ENCODE measurements around the gene LST1. TPM values are rescaled to one million over a fixed set of nuclear protein-coding genes. Genes with fewer than 3 reads are reported as not detected.

The LST1 gene
- total RNA-seq, 1 experiment from 2014 or later: not detected

- CTCF ChIA-PET: no interaction called here
- Histone ChIP-seq H3K27ac (ENCODE audit: low read length) (no peak overlapping the region), H3K36me3 (ENCODE audit: control insufficient read depth, insufficient read depth, low read length) (no peaks in the 10 kb centered on the region), H3K27me3 (ENCODE audit: control insufficient read depth, insufficient read depth, low read length) (no peaks in the 10 kb centered on the region), H3K4me3 (ENCODE audit: low read depth in 2 of 2, low read length in 2 of 2) (no peak overlapping the region), H3K9me3 (ENCODE audit: control insufficient read depth, insufficient read depth, low read depth, low read length) (no peaks in the 10 kb centered on the region), H3K4me1 (ENCODE audit: control insufficient read depth, insufficient read depth, low read length) (no peaks in the 10 kb centered on the region)
- no TSS peak for BruUV-seq (replicated peaks)
- intact Hi-C loops (cut with micrococcal nuclease; ENCODE audit: unreplicated experiment) (no loop called here), in situ Hi-C loops (cut with HindIII; ENCODE audit: low pct_unique_long_range_greater_than_20kb, low sequenced_read_pairs) (no loop called here)
- DNase-seq (ENCODE audit: low read depth, low spot score) (no peak), ATAC-seq (no peak)
- TF ChIP-seq SIN3A (IDR thresholded peaks at IDR 0.05; ENCODE audit: borderline replicate concordance, insufficient read depth, low read depth, low read length) (no peak), CTCF (IDR thresholded peaks at IDR 0.05) (no peak), TCF7L2 (IDR thresholded peaks at IDR 0.05; ENCODE audit: low read depth, low read length) (no peak), REST (IDR thresholded peaks at IDR 0.05; ENCODE audit: insufficient read depth in 1 of 2, low read depth in 2 of 2, low read length in 1 of 2) (no peak), POLR2AphosphoS5 (IDR thresholded peaks at IDR 0.05; ENCODE audit: low read depth, low read length) (no peak)
- POLR2A ChIA-PET: no interaction called here
Measured at GRCh38 chr6:31567531-31568370, 18.3 kb upstream of the LST1 start.

DNA sequence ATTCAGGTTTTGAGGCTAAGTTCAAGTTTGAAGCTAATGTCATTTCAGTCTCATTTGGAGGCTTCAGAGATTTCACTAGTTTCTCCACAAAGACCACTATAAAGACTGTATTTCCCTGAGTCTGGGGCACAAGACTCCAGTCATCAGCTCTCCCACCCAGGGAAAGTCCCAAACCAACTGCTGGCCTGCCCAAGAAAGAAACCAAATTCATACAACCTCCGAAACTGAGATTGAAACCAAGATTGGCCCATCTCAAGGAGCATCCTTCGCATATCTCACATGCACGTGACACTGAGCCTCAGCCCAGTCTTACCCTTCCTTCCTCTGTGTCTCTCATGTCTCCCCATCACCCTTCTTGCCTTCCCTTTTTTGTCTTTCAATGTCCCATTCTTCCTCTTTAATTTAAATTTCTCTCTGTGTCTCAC, 17.5 kb upstream of the LST1 start:
- ATAC-seq (no peak), DNase-seq (ENCODE audit: low read depth, low spot score) (no peak)
- intact Hi-C loops (cut with micrococcal nuclease; ENCODE audit: unreplicated experiment): no loop called here

More for the DNA sequence above, 17.5 kb upstream of the LST1 start:
- H3K4me3 ChIP-seq (ENCODE audit: low read depth in 2 of 2, low read length in 2 of 2): no peak overlapping the region
- no peak overlapping the region for H3K27ac ChIP-seq (ENCODE audit: low read length)
- H3K36me3 ChIP-seq (ENCODE audit: control insufficient read depth, insufficient read depth, low read length): no peaks in the 10 kb centered on the region
- no TSS peak for BruUV-seq (replicated peaks)
- POLR2A ChIA-PET: no interaction called here
- TF ChIP-seq TCF7L2 (IDR thresholded peaks at IDR 0.05; ENCODE audit: low read depth, low read length): no peak
- no peak for TF ChIP-seq SIN3A (IDR thresholded peaks at IDR 0.05; ENCODE audit: borderline replicate concordance, insufficient read depth, low read depth, low read length)
- no peak for TF ChIP-seq CTCF (IDR thresholded peaks at IDR 0.05)
- TF ChIP-seq POLR2AphosphoS5 (IDR thresholded peaks at IDR 0.05; ENCODE audit: low read depth, low read length): no peak
- no peak for TF ChIP-seq REST (IDR thresholded peaks at IDR 0.05; ENCODE audit: insufficient read depth in 1 of 2, low read depth in 2 of 2, low read length in 1 of 2)
- no peaks in the 10 kb centered on the region for H3K9me3 ChIP-seq (ENCODE audit: control insufficient read depth, insufficient read depth, low read depth, low read length)
- H3K27me3 ChIP-seq (ENCODE audit: control insufficient read depth, insufficient read depth, low read length): no peaks in the 10 kb centered on the region
- H3K4me1 ChIP-seq (ENCODE audit: control insufficient read depth, insufficient read depth, low read length): no peaks in the 10 kb centered on the region
- CTCF ChIA-PET: no interaction called here
- in situ Hi-C loops (cut with HindIII; ENCODE audit: low pct_unique_long_range_greater_than_20kb, low sequenced_read_pairs): no loop called here
